HG02759 (cell line): ENCODE measurements around the gene ZNF805.
A peak's percentile ranks its signal among the peaks of the same experiment; 100 is the strongest.
"Not testable (repeated sequence)": the region's sequence is repeated elsewhere in the genome, so short reads cannot be mapped to it uniquely, and the experiment has no call there.

Source experiments
- ATAC-seq: cut with Tn5 transposase; IDR thresholded peaks from one replicate; pipeline ENCODE4 v1.9.1; 2021; ENCODE audit warnings: mild to moderate bottlenecking, moderate library complexity; ENCODE audit not compliant: unreplicated experiment

ZNF805 gene

DNA sequence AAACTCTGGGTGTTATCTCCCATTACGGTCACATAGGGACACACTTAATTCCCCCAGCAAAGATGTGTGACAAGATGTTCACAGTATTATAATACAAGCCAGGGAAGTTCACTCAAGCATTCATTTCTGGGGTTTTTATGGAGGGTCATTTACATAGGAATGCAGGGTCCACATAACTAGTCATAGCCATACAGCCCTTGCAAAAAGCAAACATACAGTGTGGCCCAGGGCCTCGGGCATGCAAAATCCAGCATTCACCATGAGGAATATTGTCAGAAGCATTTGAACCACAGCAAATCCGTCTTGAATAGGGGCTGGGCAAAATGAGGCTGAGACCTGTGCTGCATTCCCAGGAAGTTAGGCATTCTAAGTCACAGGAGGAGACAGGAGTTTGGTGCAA, 26.9 kb downstream of the ZNF805 start:
- ATAC-seq = no peak

DNA sequence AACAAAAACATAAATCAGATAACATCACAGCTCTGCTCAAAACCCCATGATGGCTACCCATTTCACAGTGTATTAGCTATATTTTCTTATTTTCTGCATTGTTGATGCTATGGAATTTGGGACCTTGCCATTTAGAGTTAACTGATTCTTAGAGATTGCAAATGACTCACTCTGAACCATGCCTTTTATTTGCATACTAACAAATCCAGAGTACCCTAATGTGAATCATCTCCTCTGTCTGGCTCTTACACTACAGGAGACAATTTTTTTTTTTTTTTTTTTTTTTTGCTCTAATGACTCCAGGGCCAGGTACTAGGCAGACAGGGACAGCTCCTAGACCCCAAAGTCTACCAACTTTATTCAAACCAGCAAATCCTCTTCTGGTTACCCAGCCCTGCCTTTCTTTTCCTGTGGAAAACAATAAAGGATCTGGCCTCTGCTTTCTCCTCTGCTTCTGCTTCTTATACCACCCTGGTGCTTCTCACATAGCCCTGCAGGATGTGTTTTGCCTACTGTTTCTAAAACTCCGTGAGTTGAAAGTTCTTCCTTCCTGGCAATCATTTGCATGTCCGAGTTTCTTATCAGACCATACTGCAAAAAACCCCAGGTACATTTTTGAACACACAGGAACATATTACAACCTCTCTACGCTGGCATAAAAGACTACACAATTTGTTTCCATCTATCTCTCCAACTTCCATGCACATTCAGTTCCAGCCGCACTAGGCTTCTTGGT, 29.3 kb downstream of the ZNF805 start:
- no peak for ATAC-seq

DNA sequence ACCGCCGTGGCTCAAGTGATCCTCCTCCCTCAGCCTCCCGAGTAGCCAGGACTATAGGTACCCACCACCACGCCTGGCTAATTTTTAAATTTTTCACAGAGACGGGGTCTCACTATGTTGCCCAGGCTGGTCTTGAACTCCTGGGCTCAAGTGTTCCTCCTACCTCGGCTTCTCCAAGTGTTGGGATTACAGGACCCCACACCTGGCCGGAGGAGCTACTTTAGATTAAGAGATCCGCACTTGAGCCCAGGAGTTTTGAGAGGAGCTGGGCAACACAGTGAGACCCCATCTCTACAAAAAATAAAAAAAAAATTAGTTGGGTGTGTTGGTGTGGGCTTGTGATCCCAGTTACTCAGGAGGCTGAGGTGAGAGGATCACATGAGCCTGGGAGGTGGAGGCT, 30.8 kb downstream of the ZNF805 start:
- ATAC-seq = no peak

GRCh38 chr19:57273014-57273413, 32.6 kb downstream of the ZNF805 start:
- no peak for ATAC-seq

- ATAC-seq = no peak
Measured at GRCh38 chr19:57276430-57276829, 36.0 kb downstream of the ZNF805 start.

DNA sequence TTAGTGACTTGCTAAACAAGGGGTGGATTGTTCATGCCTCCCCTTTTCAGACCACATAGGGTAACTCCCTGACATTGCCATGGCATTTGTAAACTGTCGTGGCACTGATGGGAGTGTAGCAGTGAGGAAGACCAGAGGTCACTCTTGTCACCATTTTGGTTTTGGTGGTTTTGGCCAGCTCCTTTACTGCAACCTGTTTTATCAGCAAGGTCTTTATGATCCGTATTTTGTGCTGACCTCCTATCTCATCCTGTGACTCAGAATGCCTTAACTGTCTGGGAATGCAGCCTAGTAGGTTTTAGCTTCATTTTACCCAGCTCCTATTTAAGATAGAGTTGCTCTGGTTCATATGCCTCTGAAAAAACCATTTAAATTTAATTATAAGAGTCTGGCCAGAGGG, 38.0 kb downstream of the ZNF805 start:
- ATAC-seq = not testable (repeated sequence)

DNA sequence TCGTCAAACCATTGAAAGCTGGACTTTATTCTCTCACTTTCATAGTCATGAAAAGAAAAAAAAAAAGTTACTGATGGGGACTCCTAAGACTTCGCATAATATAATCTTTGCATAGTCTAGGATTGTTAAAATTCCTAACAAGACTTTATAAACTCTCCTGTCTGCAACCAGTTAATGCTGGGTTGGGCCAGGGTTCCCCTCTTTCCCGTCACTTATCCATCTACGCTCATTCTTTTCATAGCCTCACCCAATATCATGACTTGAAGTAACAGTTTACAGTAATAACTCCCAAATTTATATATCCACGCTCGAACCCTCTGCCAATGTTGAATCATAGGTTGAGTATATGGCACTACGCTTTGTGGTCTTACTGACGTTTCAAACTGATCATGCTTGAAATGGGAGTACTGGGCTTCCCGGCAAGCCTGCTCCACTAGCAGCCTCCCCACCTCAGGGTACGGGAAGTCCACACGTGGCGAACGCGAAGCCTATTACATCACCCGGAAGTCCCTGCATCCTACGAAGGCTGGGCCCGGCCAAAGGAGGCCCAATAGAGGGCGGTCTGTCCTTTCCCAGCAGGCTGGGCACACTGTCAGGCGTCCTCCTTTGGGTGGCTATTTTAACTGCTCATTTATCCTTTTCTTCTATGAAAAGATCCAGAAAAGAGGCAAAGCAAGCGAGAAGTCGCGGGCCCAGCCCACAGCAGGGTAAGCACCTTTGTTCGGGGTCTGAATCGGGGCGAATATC, 39.2 kb downstream of the ZNF805 start:
- ATAC-seq = peak; percentile 77

GRCh38 chr19:57280165-57280961, 39.9 kb downstream of the ZNF805 start, which contains the start of gene ZNF460:
TSS of gene ZNF460 (plus strand) at chr19:57280485. CDS start at chr19:57280807, 322 bp downstream.
- peak; percentile 85 for ATAC-seq

DNA sequence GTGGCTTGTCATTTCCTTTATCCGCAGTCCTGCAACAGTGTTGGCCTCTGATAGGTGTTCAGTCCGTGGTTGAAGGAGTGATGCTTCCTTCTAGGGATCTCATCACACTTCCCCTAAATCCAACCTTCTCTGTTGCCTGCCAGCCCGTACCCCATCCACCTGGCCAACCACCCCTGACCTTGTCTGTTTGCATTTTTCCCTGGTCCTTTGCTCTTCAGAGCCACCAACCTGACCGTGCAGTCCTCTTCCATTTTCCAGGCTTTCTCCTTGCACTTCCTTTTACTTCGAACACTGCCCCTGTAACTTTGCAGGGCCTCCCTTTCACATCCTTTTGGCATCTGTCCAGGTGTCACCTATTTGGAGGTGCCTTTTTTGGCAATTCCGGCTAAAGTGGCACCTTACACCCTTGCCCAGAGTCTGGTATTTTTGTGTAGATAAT, 40.5 kb downstream of the ZNF805 start:
- ATAC-seq = no peak

DNA sequence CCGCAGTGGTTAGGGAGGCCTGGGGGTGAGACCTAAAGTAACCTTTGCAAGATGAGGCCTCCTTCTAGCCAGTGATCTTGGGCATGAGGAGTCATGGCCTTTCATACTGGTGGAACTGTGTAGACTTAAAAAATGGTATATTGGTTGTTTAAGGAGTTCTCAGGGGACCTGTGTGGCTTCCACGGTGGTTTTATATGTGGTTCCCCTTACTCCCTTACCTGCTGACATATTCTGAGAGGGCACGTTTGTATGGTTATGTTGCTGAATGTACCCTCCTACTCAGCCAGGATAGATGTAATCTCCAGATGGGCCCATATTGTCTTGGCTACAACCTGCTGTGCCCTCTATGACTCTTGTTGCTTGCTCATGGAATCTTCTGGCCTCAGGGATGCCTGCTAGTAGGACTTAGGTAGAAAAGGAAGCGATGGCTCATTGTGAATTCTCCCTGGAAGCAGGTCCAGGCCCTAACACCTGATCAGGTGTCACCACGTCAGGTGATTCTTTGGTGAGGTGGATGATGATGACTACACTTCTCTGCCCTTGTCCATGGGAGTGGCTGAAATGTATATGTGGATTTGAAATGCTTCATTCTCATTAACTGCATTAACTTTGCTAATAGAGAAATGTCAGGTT, 41.7 kb downstream of the ZNF805 start:
- no peak for ATAC-seq

- no peak for ATAC-seq
Measured at GRCh38 chr19:57288373-57288772, 47.9 kb downstream of the ZNF805 start.

GRCh38 chr19:57290970-57291369, 50.5 kb downstream of the ZNF805 start:
- ATAC-seq = no peak

DNA sequence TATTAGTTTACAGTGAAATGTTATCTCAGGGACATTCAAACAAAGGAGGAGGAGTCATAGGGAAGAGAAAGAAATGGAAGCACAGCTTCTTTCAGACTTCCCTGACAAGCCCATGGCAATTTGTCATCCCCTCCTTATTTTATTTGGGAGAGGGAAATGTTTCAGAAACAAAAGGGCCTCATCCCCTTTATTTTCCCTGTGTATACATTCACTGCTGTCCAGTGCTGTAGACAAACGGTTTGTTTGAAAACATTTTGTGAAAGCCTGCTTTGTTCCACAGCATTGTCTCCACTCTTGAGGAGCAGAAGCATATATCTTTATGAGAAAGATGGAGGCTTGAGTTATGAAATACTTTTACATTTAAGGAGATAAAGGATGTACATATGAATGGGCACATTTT, 52.1 kb downstream of the ZNF805 start:
- no peak for ATAC-seq

DNA sequence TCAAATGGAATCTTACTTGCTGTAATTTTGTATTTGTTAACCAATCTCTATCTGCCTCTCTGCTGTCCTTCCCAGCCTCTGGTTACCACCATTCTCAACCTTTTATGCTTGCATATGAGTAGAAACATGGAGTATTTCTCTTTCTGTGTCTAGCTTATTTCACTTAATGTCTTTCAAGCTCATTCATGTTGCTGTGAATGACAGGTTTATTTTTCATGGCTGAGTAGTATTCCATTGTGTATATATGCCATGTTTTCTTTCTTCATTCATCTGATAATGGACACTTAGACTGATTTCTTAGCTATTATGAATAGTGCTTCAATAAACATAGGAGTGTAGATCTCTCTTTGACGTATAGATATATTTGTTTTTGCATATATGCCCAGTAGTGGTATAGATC, 53.3 kb downstream of the ZNF805 start:
- no peak for ATAC-seq

DNA sequence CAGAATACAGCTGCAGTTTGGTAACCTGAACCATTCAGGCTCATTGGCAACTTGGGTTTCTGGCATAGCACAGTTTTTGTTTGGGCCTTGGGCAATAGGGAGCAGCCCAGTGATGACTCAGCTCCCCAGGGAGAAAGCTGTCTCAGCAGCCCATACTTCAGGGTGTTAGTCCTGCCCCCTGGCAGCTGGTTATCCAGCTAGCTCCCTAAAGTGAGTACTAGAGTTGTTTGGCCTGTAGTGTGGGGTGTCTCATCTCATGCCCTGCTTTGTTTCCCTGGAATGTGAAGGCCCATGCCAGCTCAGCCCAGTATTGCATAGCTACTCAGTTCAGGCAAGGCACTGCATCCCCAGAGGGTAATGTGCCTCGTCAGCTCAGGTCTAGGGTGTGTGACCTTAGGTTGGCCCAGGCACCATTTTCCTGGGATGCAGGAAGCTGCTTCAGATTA, 61.6 kb downstream of the ZNF805 start:
- ATAC-seq = no peak

- ATAC-seq = no peak
Measured at GRCh38 chr19:57302727-57303401, 62.4 kb downstream of the ZNF805 start.
